Mesenchymal stem cell (in vitro differentiated cells and primary cell): ENCODE data around the gene RCOR1.

ENCODE experiments used
- DNase-seq: peaks from one replicate; pipeline ENCODE4 v3.0.0-alpha.2; 2013
- H2AFZ ChIP-seq: one replicate; pipeline ENCODE4 v1.6.1; 2013; ENCODE audit warnings: low read depth, mild to moderate bottlenecking, control low read depth, inconsistent platforms, low read length, moderate library complexity
- H2AK5ac ChIP-seq: 2 replicates; pipeline ENCODE4 v1.6.1; 2013; ENCODE audit warnings: low read length, moderate library complexity, mild to moderate bottlenecking, inconsistent platforms; ENCODE audit not compliant: severe bottlenecking
- H2BK120ac ChIP-seq: one replicate; pipeline ENCODE4 v1.6.1; 2013; ENCODE audit warnings: low read depth, mild to moderate bottlenecking, inconsistent platforms, low read length, moderate library complexity
- H2BK12ac ChIP-seq, 2 experiments: one replicate each; pipeline ENCODE4 v1.6.1; 2013; ENCODE audit warnings: inconsistent platforms in 2 of 2, low read length in 2 of 2, mild to moderate bottlenecking in 2 of 2, moderate library complexity in 2 of 2, control low read depth in 1 of 2
- H2BK15ac ChIP-seq: one replicate; pipeline ENCODE4 v1.6.1; 2013; ENCODE audit warnings: mild to moderate bottlenecking, low read depth, inconsistent platforms; ENCODE audit not compliant: poor library complexity, severe bottlenecking
- H2BK5ac ChIP-seq: 2 replicates; pipeline ENCODE4 v1.6.1; 2013; ENCODE audit warnings: low read depth, mild to moderate bottlenecking, low read length, control low read depth, inconsistent platforms; ENCODE audit not compliant: poor library complexity, severe bottlenecking
- H3K14ac ChIP-seq, 2 experiments: one replicate each; pipeline ENCODE4 v1.6.1; 2013; ENCODE audit warnings: inconsistent platforms in 2 of 2, low read length in 2 of 2, control low read depth in 1 of 2, mild to moderate bottlenecking in 1 of 2, moderate library complexity in 1 of 2
- H3K18ac ChIP-seq, 2 experiments: one replicate each; pipeline ENCODE4 v1.6.1; 2013; ENCODE audit warnings: inconsistent platforms in 2 of 2, low read length in 2 of 2, control low read depth in 1 of 2, low read depth in 1 of 2, mild to moderate bottlenecking in 1 of 2
- H3K23ac ChIP-seq, 2 experiments: one replicate each; pipeline ENCODE4 v1.6.1; 2013; ENCODE audit warnings: inconsistent platforms in 2 of 2, low read length in 2 of 2, mild to moderate bottlenecking in 2 of 2, moderate library complexity in 2 of 2, control low read depth in 1 of 2
- H3K27ac ChIP-seq: 2 replicates; pipeline ENCODE4 v1.5.1; 2013; ENCODE audit warnings: mild to moderate bottlenecking, moderate library complexity, low read length, control low read depth, inconsistent platforms; ENCODE audit not compliant: poor library complexity, severe bottlenecking
- H3K27me3 ChIP-seq, 2 experiments: 2 replicates each; pipeline versions ENCODE4 v1.6.1 to v1.7.0; 2013; ENCODE audit warnings: low read length in 2 of 2, mild to moderate bottlenecking in 2 of 2, moderate library complexity in 2 of 2, control low read depth in 1 of 2, inconsistent platforms in 1 of 2; ENCODE audit not compliant: control insufficient read depth in 1 of 2, insufficient read depth in 1 of 2
- H3K36me3 ChIP-seq, 2 experiments: 2 replicates each; pipeline versions ENCODE4 v1.6.1 to v1.7.0; 2013; ENCODE audit warnings: low read length in 2 of 2, control low read depth in 1 of 2, inconsistent platforms in 1 of 2, low read depth in 1 of 2, mild to moderate bottlenecking in 1 of 2; ENCODE audit not compliant: insufficient read depth in 2 of 2, control insufficient read depth in 1 of 2
- H3K4ac ChIP-seq, 2 experiments: one replicate each; pipeline ENCODE4 v1.6.1; 2013; ENCODE audit warnings: inconsistent platforms in 2 of 2, low read length in 2 of 2, mild to moderate bottlenecking in 2 of 2, moderate library complexity in 2 of 2, control low read depth in 1 of 2, low read depth in 1 of 2
- H3K4me1 ChIP-seq: 2 replicates; pipeline ENCODE4 v1.6.1; 2013; ENCODE audit warnings: low read depth, low read length, control low read depth; ENCODE audit not compliant: control insufficient read depth, insufficient read depth
- H3K4me2 ChIP-seq: 2 replicates; pipeline ENCODE4 v1.6.1; 2013; ENCODE audit warnings: low read length, mild to moderate bottlenecking, inconsistent platforms; ENCODE audit not compliant: poor library complexity, severe bottlenecking
- H3K4me3 ChIP-seq, 2 experiments: 2 replicates each; pipeline versions ENCODE4 v1.5.1 to v1.7.0; 2013; ENCODE audit warnings: low read length in 2 of 2, mild to moderate bottlenecking in 2 of 2, control low read depth in 1 of 2, low read depth in 1 of 2; ENCODE audit not compliant: insufficient read depth in 1 of 2
- H3K79me1 ChIP-seq: replicated peaks from 2 replicates; pipeline ENCODE4 v1.6.1; 2013; ENCODE audit warnings: mild to moderate bottlenecking, control low read depth, low read length, inconsistent platforms; ENCODE audit not compliant: poor library complexity, severe bottlenecking
- H3K9ac ChIP-seq: 2 replicates; pipeline ENCODE4 v1.7.0; 2013; ENCODE audit warnings: mild to moderate bottlenecking, low read length, moderate library complexity
- H3K9me3 ChIP-seq: 2 replicates; pipeline ENCODE4 v1.7.0; 2013; ENCODE audit warnings: mild to moderate bottlenecking, low read length; ENCODE audit not compliant: control insufficient read depth
- H4K8ac ChIP-seq: one replicate; pipeline ENCODE4 v1.6.1; 2013; ENCODE audit warnings: inconsistent platforms, mild to moderate bottlenecking, low read length, moderate library complexity
- H4K91ac ChIP-seq: one replicate; pipeline ENCODE4 v1.6.1; 2013; ENCODE audit warnings: mild to moderate bottlenecking, low read length, inconsistent platforms
- WGBS: methylation state at CpG from one replicate; pipeline ENCODE4 v1.1.7; 2013; ENCODE audit warnings: mixed read lengths; 5-methylcytosine and 5-hydroxymethylcytosine counted together

RCOR1 gene

GRCh38 chr14:102663440-102663839 is 71.0 kb downstream of the RCOR1 start:
- no peak overlapping the region for H2BK12ac ChIP-seq
- H3K27me3 ChIP-seq, result no peaks in the 10 kb centered on the region
- H4K91ac ChIP-seq, result no peak overlapping the region
- H3K9ac ChIP-seq, result no peak overlapping the region
- no peak overlapping the region for H2AK5ac ChIP-seq
- peaks cover 2% of the 10 kb centered on the region for H3K4me1 ChIP-seq
- no peak for DNase-seq
- no peak overlapping the region for H3K14ac ChIP-seq
- WGBS, result over 99% methylated on average over 3 of the region's 3 CpGs
- no peak overlapping the region for H2AFZ ChIP-seq
- no peak overlapping the region for H3K18ac ChIP-seq
- no peak overlapping the region for H2BK120ac ChIP-seq
- no peak overlapping the region for H3K23ac ChIP-seq
- no peak overlapping the region for H2BK15ac ChIP-seq
- no peak overlapping the region for H2BK5ac ChIP-seq
- H3K79me1 ChIP-seq, result peaks cover 25% of the 10 kb centered on the region
- H3K4me2 ChIP-seq, result no peak overlapping the region
- H3K4ac ChIP-seq, result no peak overlapping the region
- no peak overlapping the region for H4K8ac ChIP-seq
- no peaks in the 10 kb centered on the region for H3K9me3 ChIP-seq
- H3K36me3 ChIP-seq, result no peaks in the 10 kb centered on the region
- H3K4me3 ChIP-seq, result no peak overlapping the region
- no peak overlapping the region for H3K27ac ChIP-seq

GRCh38 chr14:102665621-102666020 is 73.2 kb downstream of the RCOR1 start:
- Histone ChIP-seq H3K4ac (no peak overlapping the region), H2AK5ac (no peak overlapping the region), H3K27me3 (no peaks in the 10 kb centered on the region), H2BK120ac (no peak overlapping the region), H2BK15ac (no peak overlapping the region), H3K4me1 (no peaks in the 10 kb centered on the region), H3K9ac (no peak overlapping the region), H3K4me3 (no peak overlapping the region), H2AFZ (no peak overlapping the region), H3K4me2 (no peak overlapping the region), H3K9me3 (no peaks in the 10 kb centered on the region), H4K8ac (no peak overlapping the region), H4K91ac (no peak overlapping the region), H2BK5ac (no peak overlapping the region), H2BK12ac (no peak overlapping the region), H3K36me3 (no peaks in the 10 kb centered on the region), H3K79me1 (peaks cover 22% of the 10 kb centered on the region), H3K23ac (no peak overlapping the region), H3K18ac (no peak overlapping the region), H3K27ac (no peak overlapping the region), H3K14ac (no peak overlapping the region)
- DNase-seq, result no peak
- WGBS, result 100% methylated on average over 1 of the region's 2 CpGs

DNA sequence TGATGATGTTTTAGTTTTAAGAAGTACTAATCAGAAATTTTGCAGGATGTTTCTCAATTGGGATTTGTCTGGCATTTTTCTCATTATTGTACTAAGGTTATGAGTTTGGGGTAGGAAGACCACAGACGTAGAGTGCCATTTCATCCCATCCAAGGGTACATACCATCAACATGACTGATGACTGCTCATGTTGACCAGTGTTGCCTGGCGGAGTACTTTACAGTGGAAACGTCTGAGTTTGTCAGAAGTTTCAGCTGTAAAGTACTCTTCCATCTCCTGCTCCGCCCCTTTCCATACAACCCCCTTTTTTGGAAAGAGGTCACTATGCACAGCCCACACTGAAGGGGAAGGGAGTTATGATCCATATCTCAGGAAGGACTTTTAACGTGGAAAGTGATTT is 74.2 kb downstream of the RCOR1 start:
- Histone ChIP-seq H2BK120ac (no peak overlapping the region), H3K36me3 (no peaks in the 10 kb centered on the region), H2AK5ac (no peak overlapping the region), H3K79me1 (peaks cover 22% of the 10 kb centered on the region), H2BK12ac (no peak overlapping the region), H3K9ac (no peak overlapping the region), H3K27me3 (no peaks in the 10 kb centered on the region), H2AFZ (no peak overlapping the region), H3K18ac (no peak overlapping the region), H4K91ac (no peak overlapping the region), H3K4me3 (no peak overlapping the region), H3K27ac (no peak overlapping the region), H3K14ac (peak overlapping the region in 1 of 2 experiments; percentile 28), H3K9me3 (no peaks in the 10 kb centered on the region), H3K4me2 (no peak overlapping the region), H4K8ac (no peak overlapping the region), H3K23ac (no peak overlapping the region), H2BK15ac (no peak overlapping the region), H2BK5ac (no peak overlapping the region), H3K4ac (no peak overlapping the region), H3K4me1 (no peaks in the 10 kb centered on the region)
- no peak for DNase-seq
- WGBS, result 91% methylated on average over 3 of the region's 5 CpGs

- Histone ChIP-seq H2AFZ (no peak overlapping the region), H3K23ac (no peak overlapping the region), H3K9ac (no peak overlapping the region), H2BK15ac (no peak overlapping the region), H3K27me3 (no peaks in the 10 kb centered on the region), H3K36me3 (no peaks in the 10 kb centered on the region), H3K18ac (no peak overlapping the region), H3K4me2 (no peak overlapping the region), H3K4me1 (no peaks in the 10 kb centered on the region), H2BK5ac (no peak overlapping the region), H3K79me1 (peaks cover 19% of the 10 kb centered on the region), H3K27ac (no peak overlapping the region), H3K9me3 (no peaks in the 10 kb centered on the region), H2BK12ac (no peak overlapping the region), H3K4ac (no peak overlapping the region), H2AK5ac (no peak overlapping the region), H3K14ac (no peak overlapping the region), H4K91ac (no peak overlapping the region), H2BK120ac (no peak overlapping the region), H4K8ac (no peak overlapping the region), H3K4me3 (no peak overlapping the region)
- DNase-seq, result no peak
- 94% methylated on average over 2 of the region's 2 CpGs for WGBS
Measured at GRCh38 chr14:102667703-102668102, 75.3 kb downstream of the RCOR1 start.
